GM19099 (cell line): ENCODE measurements around the gene ARHGEF38.

ENCODE experiments used
- POLR2A ChIP-seq: IDR thresholded peaks from 3 replicates; pipeline ENCODE4 v1.6.1; 2011; ENCODE audit warnings: low read depth; ENCODE audit not compliant: insufficient read length; ENCODE audit errors: extremely low read depth

Gene ARHGEF38

DNA sequence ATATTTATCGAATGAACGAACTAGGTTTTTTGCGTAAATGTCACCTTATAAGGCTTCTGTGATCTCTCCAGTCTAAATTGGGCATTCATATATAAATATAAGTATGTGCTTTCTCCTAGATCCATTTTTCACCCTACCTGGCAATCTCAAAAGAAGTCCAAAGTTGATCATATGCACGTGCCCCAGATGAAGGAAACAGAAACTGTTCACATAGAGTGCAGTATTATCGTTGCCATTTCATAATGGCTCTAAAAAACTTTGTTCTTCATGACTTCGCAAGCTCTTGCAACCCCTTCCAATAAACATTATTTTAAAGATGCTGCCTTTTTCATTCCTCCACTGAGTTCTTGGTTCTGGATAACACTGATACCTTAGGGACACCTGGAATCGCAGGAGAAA, 155.4 kb downstream of the ARHGEF38 start:
- no peak for TF ChIP-seq POLR2A

DNA sequence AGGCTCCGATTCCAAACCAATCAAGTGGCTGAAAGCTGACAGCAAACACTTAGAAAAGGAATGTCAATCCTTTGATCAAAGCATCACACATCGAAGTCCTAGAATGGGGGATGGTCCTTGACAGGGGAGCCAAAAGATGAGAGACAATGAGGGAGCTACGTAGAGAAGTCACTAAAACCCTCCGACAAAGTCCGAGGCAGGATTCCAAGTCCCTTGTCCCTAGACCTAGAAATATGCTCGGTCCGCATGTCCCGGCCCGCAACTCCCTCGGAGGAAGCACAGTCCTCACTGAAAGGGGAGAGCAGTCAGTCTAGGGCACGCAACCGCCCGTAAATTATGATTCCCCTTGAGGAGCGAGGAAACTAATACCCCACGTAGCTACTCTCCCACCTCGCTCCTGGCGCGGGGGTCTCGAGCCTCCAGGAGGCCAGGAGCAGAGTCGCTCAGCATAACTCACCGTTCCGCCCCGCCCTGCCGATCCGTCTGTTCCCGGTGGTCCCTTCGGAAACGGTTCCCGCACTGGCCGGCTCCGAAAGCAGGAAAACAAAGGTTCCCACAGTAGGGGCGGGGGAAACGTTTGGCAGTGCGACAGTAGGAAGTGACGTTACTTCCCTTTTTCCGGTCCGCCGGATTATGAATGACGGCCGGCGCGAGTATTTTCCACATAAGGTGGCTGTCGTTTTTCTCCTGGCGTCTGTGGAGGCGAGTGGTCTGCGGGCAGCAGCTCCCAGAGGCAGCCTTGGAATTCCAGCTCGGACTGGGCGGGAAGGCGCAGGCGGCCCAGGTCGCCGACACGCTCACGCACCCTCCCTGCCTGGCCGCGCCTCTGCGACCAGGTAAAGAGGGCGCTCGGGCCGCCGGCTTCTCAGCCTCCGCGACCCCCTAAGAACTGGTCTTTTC, 156.0 kb downstream of the ARHGEF38 start, which contains the start of the genes GSTCD and INTS12:
Gene GSTCD, plus strand, starts transcription at position 604 of the 900 bp plus-strand sequence. CDS start 8,830 bp downstream, outside the sequence.
Gene INTS12, minus strand, starts transcription at position 509 of the 900 bp plus-strand sequence. CDS start 8,684 bp downstream, outside the sequence.
- peak; percentile 92 for TF ChIP-seq POLR2A

DNA sequence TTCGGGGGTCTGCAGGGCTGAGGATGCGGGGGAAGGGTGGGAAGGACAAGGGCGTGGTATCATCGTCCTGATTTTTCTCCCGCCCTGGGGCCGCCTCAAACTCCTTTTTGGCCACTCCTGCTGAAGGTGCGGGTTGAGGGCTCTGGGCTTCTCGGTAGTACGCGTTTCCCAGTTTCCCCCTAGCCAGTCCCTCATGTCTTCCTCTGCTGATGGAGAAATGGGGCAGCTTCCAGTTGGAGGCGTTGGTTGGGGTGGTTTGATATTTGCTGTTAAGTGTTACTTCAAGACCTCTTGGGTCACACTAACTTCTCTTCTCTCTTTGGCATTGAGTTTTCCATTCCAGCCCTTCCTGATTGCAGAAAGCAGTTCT, 156.6 kb downstream of the ARHGEF38 start:
- TF ChIP-seq POLR2A: no peak

DNA sequence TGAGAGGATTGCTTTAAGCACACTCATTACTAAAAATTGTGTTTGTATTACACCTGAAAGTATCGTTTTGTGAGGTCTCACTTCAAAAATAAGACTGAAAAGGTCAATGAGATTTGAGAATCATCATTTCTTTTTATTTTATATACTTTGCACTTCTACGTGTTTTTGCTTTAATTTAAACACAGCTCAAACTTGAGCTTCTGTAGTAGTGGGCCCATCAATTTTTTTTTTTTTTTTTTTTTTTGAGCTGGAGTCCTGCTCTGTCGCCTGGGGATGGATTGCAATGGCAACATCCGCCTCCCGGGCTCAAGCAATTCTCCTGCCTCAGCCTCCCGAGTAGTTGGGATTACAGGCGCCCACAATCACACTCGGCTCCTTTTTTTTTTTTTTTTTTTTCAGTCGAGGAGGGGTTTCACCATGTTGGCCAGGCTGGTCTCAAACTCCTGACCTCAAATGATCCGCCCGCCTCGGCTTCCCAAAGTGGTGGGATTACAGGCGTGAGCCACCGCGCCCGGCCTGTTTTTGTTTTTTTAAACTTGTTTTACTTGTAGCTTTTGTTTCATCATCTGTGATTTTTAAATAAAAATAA, 157.7 kb downstream of the ARHGEF38 start:
- TF ChIP-seq POLR2A: no peak

DNA sequence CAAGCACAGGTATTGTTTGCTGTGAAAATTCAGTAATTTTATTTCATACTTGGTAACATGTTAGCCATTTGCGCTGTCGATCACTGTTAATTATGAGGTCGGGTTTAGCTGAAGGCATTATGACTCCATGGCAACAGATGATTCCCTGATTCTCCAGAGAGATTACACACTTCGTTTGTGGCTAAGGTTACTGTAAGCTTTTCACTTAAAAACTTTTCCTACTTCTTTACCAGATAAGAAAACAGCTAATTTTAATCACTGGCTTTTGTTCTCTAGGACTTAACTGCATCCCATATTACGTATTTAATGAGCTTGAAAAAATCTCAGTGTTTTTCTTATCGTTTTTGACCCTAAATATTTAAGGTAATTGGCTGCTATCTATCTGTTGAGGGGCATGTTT, 158.3 kb downstream of the ARHGEF38 start:
- no peak for TF ChIP-seq POLR2A

DNA sequence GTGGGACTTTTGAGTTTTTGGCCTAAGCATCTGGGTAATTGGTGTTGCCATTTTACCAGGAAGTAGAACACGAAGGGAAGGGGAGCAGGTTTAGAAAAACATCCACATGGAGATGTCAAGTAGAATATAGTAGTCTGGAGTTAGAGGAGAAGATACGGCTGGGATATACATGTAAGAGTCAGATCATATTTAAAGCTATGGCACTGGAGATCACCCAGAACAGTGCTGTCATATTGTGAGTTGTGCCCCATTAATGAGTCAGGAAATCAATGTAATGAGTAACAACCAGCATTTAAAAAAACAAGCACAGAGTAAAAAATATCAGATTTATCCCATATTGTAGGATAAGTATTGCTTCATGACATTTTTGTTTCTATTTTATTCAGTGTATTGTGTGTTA, 160.3 kb downstream of the ARHGEF38 start:
- no peak for TF ChIP-seq POLR2A

DNA sequence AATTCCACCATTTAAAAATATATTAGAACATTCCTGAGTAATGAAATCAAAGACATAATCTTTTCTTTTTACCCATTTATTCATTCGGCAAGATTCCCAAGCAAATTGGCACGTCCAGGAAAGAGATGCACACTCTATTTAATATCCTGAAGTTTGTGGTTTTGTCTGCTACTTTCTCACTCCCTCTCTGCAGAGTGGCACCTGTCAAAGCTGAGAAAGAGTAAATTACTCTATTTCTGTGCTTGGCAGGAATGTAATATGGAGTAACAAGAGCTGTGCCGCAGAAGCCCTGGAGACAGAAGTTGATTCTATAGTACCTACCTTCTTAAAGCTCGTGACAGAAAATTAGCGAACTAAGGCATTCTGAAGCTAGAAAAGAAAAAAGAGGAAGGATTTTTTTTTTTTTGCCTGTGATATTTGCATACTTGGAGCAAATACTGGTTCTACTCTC, 161.7 kb downstream of the ARHGEF38 start:
- no peak for TF ChIP-seq POLR2A

DNA sequence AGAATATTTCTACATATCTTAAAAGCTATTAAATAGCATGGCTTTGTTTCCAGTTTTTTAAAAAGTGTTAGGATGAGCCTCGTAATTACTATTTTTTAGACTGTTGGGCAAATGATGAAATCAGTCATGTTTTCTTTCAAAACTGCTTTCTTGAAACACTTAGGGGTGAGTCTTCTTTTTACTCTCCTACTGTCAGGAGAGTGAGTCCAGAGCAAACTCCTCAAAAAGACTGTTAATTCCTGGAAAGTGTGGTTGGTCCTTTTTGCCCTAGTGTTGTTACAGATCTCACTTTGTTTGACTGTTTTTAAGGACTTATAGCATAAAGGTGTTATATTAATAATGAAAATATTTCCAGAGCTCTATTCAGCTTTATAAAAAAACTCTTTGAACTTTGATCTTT, 162.5 kb downstream of the ARHGEF38 start:
- no peak for TF ChIP-seq POLR2A

DNA sequence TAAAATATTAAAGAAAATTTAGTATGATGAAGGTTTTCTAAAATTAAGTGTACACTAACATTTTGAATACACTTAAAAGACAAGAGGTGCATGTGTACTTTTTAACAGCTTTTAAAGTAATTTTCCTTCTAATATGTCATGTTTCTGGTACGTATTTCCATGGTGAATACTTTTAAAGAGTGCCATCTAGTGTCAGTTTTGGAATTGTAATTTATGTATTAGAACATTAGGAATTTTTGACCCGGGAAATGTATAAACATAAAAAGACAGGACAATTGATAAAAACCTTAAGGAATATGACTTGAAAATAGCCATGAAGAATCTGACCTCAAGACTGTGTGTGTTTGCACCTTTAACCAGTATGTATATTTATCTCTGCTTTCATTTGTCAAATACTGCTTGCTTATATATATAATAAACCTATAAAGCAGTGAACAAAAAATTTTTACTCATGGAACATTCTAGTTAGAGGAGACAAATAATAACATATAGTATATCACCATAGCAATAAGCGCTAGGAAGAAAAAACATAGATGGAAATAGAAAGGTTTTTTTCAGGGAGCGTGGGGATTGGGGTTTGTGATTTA, 163.4 kb downstream of the ARHGEF38 start:
- TF ChIP-seq POLR2A: no peak

DNA sequence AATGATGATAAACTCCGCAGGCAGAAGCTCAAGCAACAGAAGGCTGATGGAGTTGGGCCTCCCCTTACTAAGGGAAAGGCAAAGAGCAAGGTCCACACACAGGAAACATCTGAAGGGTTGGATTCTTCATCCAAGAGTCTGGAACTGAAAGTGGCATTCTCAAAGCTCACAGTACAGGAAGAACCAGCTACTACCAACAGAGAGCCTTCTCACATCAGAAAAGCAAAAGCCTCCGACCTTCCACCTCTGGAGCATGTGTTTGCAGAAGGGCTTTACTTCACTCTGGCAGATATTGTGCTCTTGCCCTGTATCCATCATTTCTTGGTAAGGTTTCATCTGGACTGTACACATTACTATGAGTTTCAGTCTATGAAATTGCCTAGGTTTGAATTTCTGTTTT, 166.8 kb downstream of the ARHGEF38 start:
- TF ChIP-seq POLR2A: no peak

DNA sequence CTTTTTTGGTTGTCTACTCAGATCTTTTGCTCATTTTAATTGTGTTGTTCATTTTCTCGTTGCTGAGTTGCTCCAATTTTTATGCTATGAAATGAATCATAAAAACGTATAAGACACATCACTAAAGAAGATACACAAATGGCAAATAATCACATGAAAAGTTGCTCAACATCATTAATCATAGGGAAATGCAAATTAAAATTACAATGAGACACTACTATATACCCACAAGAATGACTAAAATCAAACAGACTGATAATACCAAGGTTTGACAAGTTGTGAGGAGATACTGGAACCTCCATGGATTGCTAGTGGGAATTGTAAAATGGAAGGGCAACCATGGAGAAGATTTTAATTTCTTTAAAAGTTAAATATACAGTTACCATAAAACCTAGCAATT, 173.2 kb downstream of the ARHGEF38 start:
- no peak for TF ChIP-seq POLR2A
